GM12878 (cell line): ENCODE data around the gene CYP46A1. TPM values are rescaled to one million over a fixed set of nuclear protein-coding genes. Genes with fewer than 3 reads are reported as not detected.
A peak's percentile ranks its signal among the peaks of the same experiment; 100 is the strongest.

Source experiments
- ATAC-seq: fragments of 200-7000 bp; cut with Tn5 transposase; 3 replicates; pipeline ENCODE4 v1.9.1; 2020; ENCODE audit warnings: mild to moderate bottlenecking, moderate library complexity
- BruUV-seq: library from RNA; stranded (reverse); fragments of 400-500 nt; replicated peaks from 2 replicates; lab custom pipeline; 2021; lab: Mats Ljungman, UMichigan
- CTCF ChIA-PET: fragments of 300-600 bp; sonication (Branson Sonifier 250); formaldehyde crosslinking; extraction: SDS; loops from one replicate; lab custom pipeline; 2021; ENCODE audit warnings: inconsistent platforms; lab: Yijun Ruan, JAX
- POLR2A ChIA-PET: fragments of 350-600 bp; formaldehyde crosslinking; extraction: SDS; loops from one replicate; lab custom pipeline; 2021; ENCODE audit warnings: inconsistent platforms; lab: Charles Lee
- RAD21 ChIA-PET: fragments of 300-600 bp; sonication (Branson Sonifier 250); formaldehyde crosslinking; loops from one replicate; lab custom pipeline; 2023; ENCODE audit warnings: antibody characterized with exemption; ENCODE audit not compliant: unreplicated experiment; lab: Charles Lee
- SMC1A ChIA-PET: fragments of 300-600 bp; sonication (Branson Sonifier 250); formaldehyde crosslinking; loops from one replicate; lab custom pipeline; 2023; ENCODE audit not compliant: unreplicated experiment, uncharacterized antibody; lab: Charles Lee
- DNase-seq: peaks from one replicate; pipeline ENCODE4 v3.0.0-alpha.2; 2011; ENCODE audit warnings: low read depth, low spot score
- FAIRE-seq: peaks from 3 replicates; lab custom pipeline; 2011; peaks lifted over from hg19 to GRCh38; lab: Jason Lieb, UNC
- H2AFZ ChIP-seq: 2 replicates; pipeline ENCODE4 v1.6.0; 2011; ENCODE audit warnings: low read depth, low read length, control low read depth; ENCODE audit not compliant: control insufficient read depth
- H3K27ac ChIP-seq: 2 replicates; pipeline ENCODE4 v1.5.1; 2011; ENCODE audit warnings: control low read depth; ENCODE audit not compliant: control insufficient read depth, insufficient read depth
- H3K27me3 ChIP-seq, 2 experiments: replicated peaks in 1 of 2; 2 replicates each; pipeline versions ENCODE4 v1.6.0 to v1.6.1; 2011; ENCODE audit warnings: low read length in 1 of 2; ENCODE audit not compliant: control insufficient read depth in 2 of 2, insufficient read depth in 2 of 2
- H3K36me3 ChIP-seq, 2 experiments: 2 replicates each; pipeline ENCODE4 v1.5.1; 2011; ENCODE audit warnings: low read length in 1 of 2; ENCODE audit not compliant: control insufficient read depth in 2 of 2, insufficient read depth in 2 of 2
- H3K4me1 ChIP-seq: 2 replicates; pipeline ENCODE4 v1.6.1; 2011; ENCODE audit warnings: mild to moderate bottlenecking, low read length, moderate library complexity, mixed read lengths; ENCODE audit not compliant: control insufficient read depth, insufficient read depth
- H3K4me2 ChIP-seq: 2 replicates; pipeline ENCODE4 v1.6.0; 2011; ENCODE audit warnings: control low read depth; ENCODE audit not compliant: control insufficient read depth, insufficient read depth
- H3K4me3 ChIP-seq: fragments of 200-600 bp; sonication (generic); 2 replicates; pipeline ENCODE4 v1.5.1; 2016
- H3K79me2 ChIP-seq: 2 replicates; pipeline ENCODE4 v1.6.0; 2011; ENCODE audit warnings: low read length; ENCODE audit not compliant: control insufficient read depth, insufficient read depth
- H3K9ac ChIP-seq: 2 replicates; pipeline ENCODE4 v1.8.0; 2011; ENCODE audit warnings: low read length, control low read depth, mixed read lengths; ENCODE audit not compliant: control insufficient read depth, insufficient read depth
- H3K9me3 ChIP-seq: replicated peaks from 3 replicates; pipeline ENCODE4 v1.5.1; 2011; ENCODE audit warnings: mild to moderate bottlenecking, low read length; ENCODE audit not compliant: control insufficient read depth, insufficient read depth
- H4K20me1 ChIP-seq: 2 replicates; pipeline ENCODE4 v1.6.0; 2011; ENCODE audit not compliant: control insufficient read depth, insufficient read depth
- ATF2 ChIP-seq: IDR thresholded peaks from 2 replicates; pipeline ENCODE4 v1.6.1; 2012; ENCODE audit warnings: low read length, inconsistent platforms
- ATF7 ChIP-seq: fragments of 450-650 bp; IDR thresholded peaks from 2 replicates; pipeline ENCODE4 v1.6.1; 2016; ENCODE audit warnings: low read depth, mild to moderate bottlenecking
- HSF1 ChIP-seq: fragments of 150-350 bp; IDR thresholded peaks from 2 replicates; pipeline ENCODE4 v1.6.1; 2014; ENCODE audit warnings: mild to moderate bottlenecking, low read depth, low read length
- JUNB ChIP-seq: IDR thresholded peaks from 2 replicates; pipeline ENCODE4 v1.6.1; 2016; ENCODE audit warnings: antibody characterized with exemption, mild to moderate bottlenecking
- MLLT1 ChIP-seq: fragments of 450-650 bp; IDR thresholded peaks from 2 replicates; pipeline ENCODE4 v1.6.1; 2016; ENCODE audit warnings: mild to moderate bottlenecking
- MTA2 ChIP-seq: fragments of 450-650 bp; IDR thresholded peaks from 2 replicates; pipeline ENCODE4 v1.6.1; 2016; ENCODE audit warnings: low read depth, mild to moderate bottlenecking, moderate library complexity
- MXI1 ChIP-seq: fragments of 150-350 bp; IDR thresholded peaks from 2 replicates; pipeline ENCODE4 v1.6.1; 2011; ENCODE audit warnings: low read depth, mild to moderate bottlenecking, inconsistent platforms, low read length, improper control_type of control experiment
- NFXL1 ChIP-seq: fragments of 450-650 bp; IDR thresholded peaks from 2 replicates; pipeline ENCODE4 v1.6.1; 2017; ENCODE audit warnings: antibody characterized with exemption, mild to moderate bottlenecking, borderline replicate concordance
- POLR2AphosphoS5 ChIP-seq: IDR thresholded peaks from 2 replicates; pipeline ENCODE4 v1.6.1; 2011; ENCODE audit warnings: mild to moderate bottlenecking, low read length, inconsistent platforms
- PRDM15 ChIP-seq: fragments of 450-650 bp; formaldehyde crosslinking; IDR thresholded peaks from 2 replicates; pipeline ENCODE4 v1.4.0; 2020; ENCODE audit warnings: mild to moderate bottlenecking, moderate library complexity
- RAD21 ChIP-seq: IDR thresholded peaks from 2 replicates; pipeline ENCODE4 v1.6.1; 2011; ENCODE audit warnings: mild to moderate bottlenecking, low read depth, low read length, moderate library complexity; ENCODE audit not compliant: insufficient read depth
- SP1 ChIP-seq: IDR thresholded peaks from one replicate; pipeline ENCODE4 v1.6.1; 2011; ENCODE audit warnings: low read depth, low read length
- SPI1 ChIP-seq: IDR thresholded peaks from 2 replicates; pipeline ENCODE4 v1.6.1; 2011; ENCODE audit warnings: low read depth, mild to moderate bottlenecking, low read length, moderate library complexity, borderline replicate concordance; ENCODE audit not compliant: insufficient read depth
- TBL1XR1 ChIP-seq: IDR thresholded peaks from 2 replicates; pipeline ENCODE4 v1.6.1; 2012; ENCODE audit warnings: low read depth, low read length, improper control_type of control experiment
- ZNF384 ChIP-seq: IDR thresholded peaks from 2 replicates; pipeline ENCODE4 v1.6.1; 2012; ENCODE audit warnings: low read depth, mild to moderate bottlenecking, low read length, improper control_type of control experiment, borderline replicate concordance
- WGBS: methylation state at CpG from one replicate; pipeline ENCODE4 v1.1.6; 2016; ENCODE audit warnings: low lambda C conversion rate; ENCODE audit not compliant: insufficient replicate concordance, insufficient coverage; ENCODE audit errors: missing lambda C conversion rate; 5-methylcytosine and 5-hydroxymethylcytosine counted together
- in situ Hi-C: fragments of 300-500 bp; cut with MboI; formaldehyde crosslinking; loops from 9 replicates; pipeline ENCODE4 v1.14.3; 2018; ENCODE audit warnings: mixed read lengths
- intact Hi-C: fragments of 100-400 bp; cut with micrococcal nuclease; formaldehyde crosslinking; loops from one replicate; pipeline ENCODE4 v1.14.2; 2022; ENCODE audit not compliant: unreplicated experiment
- polyA plus RNA-seq, 11 experiments: library from polyadenylated mRNA; depleted of rRNA in 4 of 11; unstranded in 6 of 11; stranded (reverse) in 5 of 11; fragments of >200 nt; fragmentation: Nextera tagmentation in 4 of 11; fragmentation: Illumina TruSeq in 1 of 11; extraction: Ambion mirVana in 4 of 11; extraction: Trizol in 1 of 11; gene quantifications; 1 replicate in 1 of 11; 2 replicates in 10 of 11; pipeline versions ENCODE4 v1.2.1 to v1.2.3, GENCODE V29; 2011 to 2016; ENCODE audit warnings: inconsistent platforms in 2 of 11, missing spikeins in 2 of 11, low read depth in 1 of 11
- total RNA-seq, 4 experiments: library from RNA; depleted of rRNA in 3 of 4; stranded (reverse); fragments of >200 nt in 3 of 4; fragmentation: Illumina TruSeq in 1 of 4; extraction: Trizol in 1 of 4; gene quantifications; 2 replicates each; pipeline versions ENCODE4 v1.2.1 to v1.2.3, GENCODE V29; 2013 to 2021

CYP46A1 gene
- total and polyA plus RNA-seq, 10 of the 15 experiments (the other 5 are each of a cell fraction or from before 2014, with no cell fraction given), result 0.04 to 0.11 TPM; not detected in 8

GRCh38 chr14:99758872-99759545, 74.9 kb downstream of the CYP46A1 start:
- POLR2A ChIA-PET, result no interaction called here
- H3K9me3 ChIP-seq, result no peaks in the 10 kb centered on the region
- TF ChIP-seq RAD21 (no peak), JUNB (no peak), POLR2AphosphoS5 (no peak), HSF1 (no peak), SPI1 (no peak), NFXL1 (no peak), ATF2 (no peak), ZNF384 (no peak), ATF7 (no peak), MXI1 (no peak), MLLT1 (no peak), TBL1XR1 (no peak), SP1 (no peak), PRDM15 (CRISPR knock-in tag) (no peak), MTA2 (no peak)
- CTCF ChIA-PET, result interaction anchor here (1.9 kb wide), 1 partner anchor 140 kb away, joined by 4 read pairs; no protein-coding TSS in a partner anchor
- peak; percentile 28; the same call in 2 of the 3 replicates for ATAC-seq
- H3K4me2 ChIP-seq, result no peak overlapping the region
- SMC1A ChIA-PET, result no interaction called here
- RAD21 ChIA-PET, result no interaction called here
- H3K9ac ChIP-seq, result no peak overlapping the region
- no peaks in the 10 kb centered on the region for H3K79me2 ChIP-seq
- DNase-seq, result no peak
- H3K27me3 ChIP-seq, result no peaks in the 10 kb centered on the region; a peak in 1 of 4 replicates
- no peak overlapping the region for H3K4me3 ChIP-seq
- H3K27ac ChIP-seq, result no peak overlapping the region
- no peak for FAIRE-seq
- 49% methylated on average over 7 of the region's 7 CpGs for WGBS
- H3K36me3 ChIP-seq, result no peaks in the 10 kb centered on the region
- BruUV-seq, result no TSS peak
- in situ Hi-C loops (no loop called here), intact Hi-C loops (no loop called here)
- peaks cover 6% of the 10 kb centered on the region for H3K4me1 ChIP-seq
- no peaks in the 10 kb centered on the region for H4K20me1 ChIP-seq
- peak overlapping the region; percentile 60 for H2AFZ ChIP-seq
